Skeletal muscle tissue (tissue), 4 donors: Measurements from ENCODE around the gene GKN1. TPM values are rescaled to one million over a fixed set of nuclear protein-coding genes. Genes with fewer than 3 reads are reported as not detected.

Source experiments
- H3K27ac ChIP-seq: one replicate; pipeline ENCODE4 v1.7.0; 2013; ENCODE audit warnings: mild to moderate bottlenecking, low read depth, low read length, inconsistent platforms
- H3K27me3 ChIP-seq, 3 donors: one replicate each; pipeline ENCODE4 v1.7.0; 2013; ENCODE audit warnings: low read length in 3 of 3; ENCODE audit not compliant: control insufficient read depth in 3 of 3, insufficient read depth in 3 of 3
- H3K36me3 ChIP-seq, 3 donors: one replicate each; pipeline ENCODE4 v1.7.0; 2013; ENCODE audit warnings: low read length in 3 of 3; ENCODE audit not compliant: control insufficient read depth in 3 of 3, insufficient read depth in 3 of 3
- H3K4me1 ChIP-seq, 3 donors: one replicate each; pipeline ENCODE4 v1.7.0; 2013; ENCODE audit warnings: low read length in 3 of 3, mild to moderate bottlenecking in 3 of 3; ENCODE audit not compliant: control insufficient read depth in 3 of 3, insufficient read depth in 3 of 3
- H3K4me3 ChIP-seq, 3 donors: one replicate each; pipeline ENCODE4 v1.7.0; 2013; ENCODE audit warnings: low read length in 3 of 3
- H3K9ac ChIP-seq, 3 donors: one replicate each; pipeline ENCODE4 v1.7.0; 2013; ENCODE audit warnings: low read length in 3 of 3, mild to moderate bottlenecking in 3 of 3, moderate library complexity in 2 of 3, low read depth in 1 of 3
- H3K9me3 ChIP-seq, 3 donors: one replicate each; pipeline ENCODE4 v1.7.0; 2013; ENCODE audit warnings: low read length in 3 of 3; ENCODE audit not compliant: control insufficient read depth in 3 of 3
- total RNA-seq: library from RNA; depleted of rRNA; stranded (reverse); fragments of >200 nt; gene quantifications from one replicate; pipeline ENCODE4 v1.2.3, GENCODE V29; 2014
- donor health status: Osteomylitis.

GKN1 gene
- total RNA-seq, 1 donor from 2014 or later = not detected

- no peaks in the 10 kb centered on the region for H3K27me3 ChIP-seq
- peaks cover 0 to 3% (median 0%) of the 10 kb centered on the region in 3 donors for H3K9me3 ChIP-seq
- H3K27ac ChIP-seq = no peak overlapping the region
- H3K36me3 ChIP-seq = no peaks in the 10 kb centered on the region
- peaks cover 0 to 17% (median 6%) of the 10 kb centered on the region in 3 donors for H3K4me1 ChIP-seq
- H3K9ac ChIP-seq = no peak overlapping the region
- H3K4me3 ChIP-seq = no peak overlapping the region
Observed at GRCh38 chr2:69022548-69022947, 48.1 kb downstream of the GKN1 start.

GRCh38 chr2:69023236-69023635 is 48.8 kb downstream of the GKN1 start:
- Histone ChIP-seq H3K27me3 (no peaks in the 10 kb centered on the region), H3K9me3 (peaks cover 0 to 3% (median 0%) of the 10 kb centered on the region in 3 donors), H3K4me1 (peaks cover 0 to 15% (median 6%) of the 10 kb centered on the region in 3 donors), H3K9ac (no peak overlapping the region), H3K4me3 (no peak overlapping the region), H3K36me3 (no peaks in the 10 kb centered on the region), H3K27ac (no peak overlapping the region)

- peaks cover 0 to under 1% (median under 1%) of the 10 kb centered on the region in 3 donors for H3K4me1 ChIP-seq
- H3K9me3 ChIP-seq = peaks cover 0 to 3% (median 0%) of the 10 kb centered on the region in 3 donors
- H3K27ac ChIP-seq = no peak overlapping the region
- H3K27me3 ChIP-seq = no peaks in the 10 kb centered on the region
- H3K36me3 ChIP-seq = no peaks in the 10 kb centered on the region
- no peak overlapping the region for H3K9ac ChIP-seq
- H3K4me3 ChIP-seq = no peak overlapping the region
Observed at GRCh38 chr2:69026026-69026425, 51.6 kb downstream of the GKN1 start.

- no peak overlapping the region for H3K27ac ChIP-seq
- no peak overlapping the region for H3K9ac ChIP-seq
- H3K9me3 ChIP-seq = peaks cover 0 to 3% (median 0%) of the 10 kb centered on the region in 3 donors
- H3K36me3 ChIP-seq = no peaks in the 10 kb centered on the region
- H3K4me1 ChIP-seq = no peaks in the 10 kb centered on the region
- H3K4me3 ChIP-seq = no peak overlapping the region
- H3K27me3 ChIP-seq = no peaks in the 10 kb centered on the region
Observed at GRCh38 chr2:69026691-69027459, 52.4 kb downstream of the GKN1 start.

Other genes with a start within 250 kb of the GKN1 start
- 4.7 TPM for gene ARHGAP25, start 239.8 kb upstream of the GKN1 start, total RNA-seq
- gene BMP10, start 103.2 kb upstream of the GKN1 start, total RNA-seq = not detected
- gene GKN2, start 21.7 kb upstream of the GKN1 start, total RNA-seq = not detected
- 86.6 TPM for gene ANTXR1, start 38.5 kb downstream of the GKN1 start, total RNA-seq